CD4-positive, alpha-beta memory T cell (primary cell): ENCODE results near the gene OTUD5. TPM values are rescaled to one million over a fixed set of nuclear protein-coding genes. Genes with fewer than 3 reads are reported as not detected.

Experiments
- CTCF ChIA-PET: fragments of 350-600 bp; sonication (Branson Sonifier 250); formaldehyde crosslinking; loops from one replicate; lab custom pipeline; 2021; ENCODE audit warnings: inconsistent platforms; ENCODE audit not compliant: partially characterized antibody; lab: Charles Lee
- POLR2A ChIA-PET: fragments of 350-600 bp; sonication (Branson Sonifier 250); formaldehyde crosslinking; loops from one replicate; lab custom pipeline; 2021; ENCODE audit not compliant: partially characterized antibody; lab: Charles Lee
- DNase-seq, 5 donors: peaks; one replicate each; pipeline versions ENCODE4 v3.0.0 to v3.0.0-alpha.2; 2020 to 2022; ENCODE audit warnings: mixed read lengths in 1 of 5
- H3K27ac ChIP-seq: one replicate; pipeline ENCODE4 v1.7.0; 2013; ENCODE audit warnings: low read depth, low read length
- H3K27me3 ChIP-seq: 2 replicates; pipeline ENCODE4 v1.7.0; 2013; ENCODE audit warnings: mild to moderate bottlenecking, low read length, moderate library complexity; ENCODE audit not compliant: insufficient read depth
- H3K36me3 ChIP-seq: 2 replicates; pipeline ENCODE4 v1.7.0; 2013; ENCODE audit warnings: mild to moderate bottlenecking, low read length, moderate library complexity; ENCODE audit not compliant: insufficient read depth
- H3K4me1 ChIP-seq: 2 replicates; pipeline ENCODE4 v1.7.0; 2013; ENCODE audit warnings: mild to moderate bottlenecking, low read length, moderate library complexity; ENCODE audit not compliant: insufficient read depth
- H3K4me3 ChIP-seq, 2 donors: one replicate each; pipeline ENCODE4 v1.7.0; 2013; ENCODE audit warnings: low read length in 2 of 2, mild to moderate bottlenecking in 1 of 2
- H3K9me3 ChIP-seq, 2 donors: one replicate each; pipeline ENCODE4 v1.7.0; 2013; ENCODE audit warnings: low read length in 2 of 2, control low read depth in 1 of 2; ENCODE audit not compliant: control insufficient read depth in 1 of 2
- H3K27ac Mint-ChIP-seq, 7 donors: one replicate each; pipeline ENCODE4 v1.8.0; 2020 to 2021; ENCODE audit warnings: mixed read lengths in 7 of 7, mild to moderate bottlenecking in 6 of 7, inconsistent platforms in 3 of 7, moderate library complexity in 3 of 7
- H3K27me3 Mint-ChIP-seq, 2 donors: one replicate each; pipeline ENCODE4 v1.8.0; 2020 to 2021; ENCODE audit warnings: mixed read lengths in 2 of 2
- H3K36me3 Mint-ChIP-seq, 2 donors: one replicate each; pipeline ENCODE4 v1.8.0; 2020 to 2021; ENCODE audit warnings: mixed read lengths in 2 of 2, inconsistent platforms in 1 of 2, mild to moderate bottlenecking in 1 of 2
- H3K4me1 Mint-ChIP-seq, 4 donors: one replicate each; pipeline ENCODE4 v1.8.0; 2020 to 2021; ENCODE audit warnings: mixed read lengths in 4 of 4, mild to moderate bottlenecking in 1 of 4
- H3K4me3 Mint-ChIP-seq, 8 donors: one replicate each; pipeline ENCODE4 v1.8.0; 2020 to 2021; ENCODE audit warnings: mixed read lengths in 8 of 8, mild to moderate bottlenecking in 7 of 8, moderate library complexity in 6 of 8, inconsistent platforms in 3 of 8
- H3K9me3 Mint-ChIP-seq, 8 donors: one replicate each; pipeline ENCODE4 v1.8.0; 2020 to 2021; ENCODE audit warnings: mixed read lengths in 8 of 8, mild to moderate bottlenecking in 5 of 8, inconsistent platforms in 3 of 8, moderate library complexity in 1 of 8
- intact Hi-C: fragments of 100-400 bp; cut with micrococcal nuclease; formaldehyde crosslinking; loops from one replicate; pipeline ENCODE4 v1.15.1; 2023
- polyA plus RNA-seq, 2 donors: library from polyadenylated mRNA; unstranded; fragments of 300-500 nt; fragmentation: Illumina TruSeq; gene quantifications; one replicate each; pipeline ENCODE4 v1.2.3, GENCODE V29; 2021
- total RNA-seq, 2 experiments: library from RNA; stranded (reverse); gene quantifications; one replicate each; pipeline ENCODE4 v1.2.3, GENCODE V29; 2021

OTUD5 gene
- total and polyA plus RNA-seq, 4 experiments from 2014 or later: 16.5 to 94.5 (median 68.8) TPM

GRCh38 chrX:48974574-48974973, 17.2 kb upstream of the OTUD5 start:
- ChIA-PET POLR2A (interaction anchor here (3.3 kb wide), 1 partner anchor 16 kb away, joined by 19 read pairs; no protein-coding TSS in a partner anchor), CTCF (interaction anchor here (2.6 to 4.6 kb wide), 2 partner anchors 15 to 68 kb away, joined by 9 to 23 read pairs; partner anchors contain the start of gene TFE3)
- Mint-ChIP-seq H3K27me3 (no peaks in the 10 kb centered on the region), H3K4me1 (peaks cover 7 to 23% (median 11%) of the 10 kb centered on the region in 4 donors), H3K36me3 (peaks cover 16 to 25% of the 10 kb centered on the region in 2 donors), H3K27ac (peak overlapping the region in 2 of 7 donors; percentile 53 to 61), H3K4me3 (peak overlapping the region in 1 of 8 donors; percentile 79), H3K9me3 (no peaks in the 10 kb centered on the region)
- no peak overlapping the region for H3K27ac ChIP-seq
- no peaks in the 10 kb centered on the region for H3K36me3 ChIP-seq
- intact Hi-C loops: no loop called here
- no peaks in the 10 kb centered on the region for H3K9me3 ChIP-seq
- peaks cover 9% of the 10 kb centered on the region for H3K4me1 ChIP-seq
- H3K4me3 ChIP-seq: no peak overlapping the region
- H3K27me3 ChIP-seq: no peaks in the 10 kb centered on the region
- DNase-seq: no peak

GRCh38 chrX:48974033-48974432, 16.6 kb upstream of the OTUD5 start:
- intact Hi-C loops: no loop called here
- ChIA-PET CTCF (interaction anchor here (2.6 to 4.6 kb wide), 2 partner anchors 14 to 69 kb away, joined by 9 to 23 read pairs; partner anchors contain the start of gene TFE3), POLR2A (interaction anchor here (3.3 kb wide), 1 partner anchor 15 kb away, joined by 19 read pairs; no protein-coding TSS in a partner anchor)
- Mint-ChIP-seq H3K9me3 (no peaks in the 10 kb centered on the region), H3K36me3 (peaks cover 16 to 25% of the 10 kb centered on the region in 2 donors), H3K4me1 (peaks cover 7 to 23% (median 11%) of the 10 kb centered on the region in 4 donors), H3K27me3 (no peaks in the 10 kb centered on the region), H3K4me3 (no peak overlapping the region), H3K27ac (no peak overlapping the region)
- H3K9me3 ChIP-seq: no peaks in the 10 kb centered on the region
- H3K4me1 ChIP-seq: peaks cover 9% of the 10 kb centered on the region
- DNase-seq: no peak
- H3K36me3 ChIP-seq: no peaks in the 10 kb centered on the region
- no peaks in the 10 kb centered on the region for H3K27me3 ChIP-seq
- H3K27ac ChIP-seq: no peak overlapping the region
- no peak overlapping the region for H3K4me3 ChIP-seq

GRCh38 chrX:48972220-48973164, 15.1 kb upstream of the OTUD5 start:
- intact Hi-C loops: no loop called here
- no peaks in the 10 kb centered on the region for H3K36me3 ChIP-seq
- H3K4me3 ChIP-seq: no peak overlapping the region
- H3K9me3 ChIP-seq: no peaks in the 10 kb centered on the region
- Mint-ChIP-seq H3K27ac (peak overlapping the region in 6 of 7 donors; percentile 7 to 82 (median 42)), H3K36me3 (peaks cover 4 to 14% of the 10 kb centered on the region in 2 donors), H3K27me3 (no peaks in the 10 kb centered on the region), H3K4me1 (peaks cover 7 to 23% (median 11%) of the 10 kb centered on the region in 4 donors), H3K9me3 (no peaks in the 10 kb centered on the region), H3K4me3 (peak overlapping the region; percentile 25 to 71 (median 62))
- peaks cover 9% of the 10 kb centered on the region for H3K4me1 ChIP-seq
- no peaks in the 10 kb centered on the region for H3K27me3 ChIP-seq
- peak in 3 of 5 donors; percentile 12 to 27 (median 23) for DNase-seq
- ChIA-PET POLR2A (interaction anchor here (0.6 to 3.3 kb wide), 6 partner anchors 14 to 200 kb away, joined by 3 to 19 read pairs (median 10); partner anchors contain the start of genes GRIPAP1 and TFE3), CTCF (interaction anchor here (1.1 to 4.6 kb wide), 4 partner anchors 10 to 205 kb away, joined by 3 to 23 read pairs (median 8); partner anchors contain the start of gene TFE3)
- no peak overlapping the region for H3K27ac ChIP-seq

- peak within 1 kb of the TSS in 6 of 7 donors; percentile 7 to 82 (median 48) for H3K27ac Mint-ChIP-seq
- POLR2A ChIA-PET: interaction anchor here (1.2 to 3.3 kb wide), 5 partner anchors 13 to 201 kb away, joined by 3 to 19 read pairs (median 13); partner anchors contain the start of genes GRIPAP1 and TFE3
- DNase-seq: no peak
Measured at GRCh38 chrX:48971249-48972219, 14.1 kb upstream of the OTUD5 start, which contains the start of gene KCND1. Gene KCND1, minus strand, starts transcription at chrX:48971844. Its CDS starts 1,573 bp downstream, at chrX:48970271.

GRCh38 chrX:48969471-48969870, 12.1 kb upstream of the OTUD5 start:
- no peaks in the 10 kb centered on the region for H3K27me3 Mint-ChIP-seq
- Histone ChIP-seq H3K27ac (no peak overlapping the region), H3K36me3 (no peaks in the 10 kb centered on the region), H3K9me3 (no peaks in the 10 kb centered on the region), H3K4me3 (no peak overlapping the region), H3K27me3 (no peaks in the 10 kb centered on the region), H3K4me1 (peaks cover 9% of the 10 kb centered on the region)
- no peak overlapping the region for H3K4me3 Mint-ChIP-seq
- peak overlapping the region in 1 of 7 donors; percentile 29 for H3K27ac Mint-ChIP-seq
- ChIA-PET CTCF (no interaction called here), POLR2A (no interaction called here)
- intact Hi-C loops: no loop called here
- peaks cover under 1 to 5% of the 10 kb centered on the region in 2 donors for H3K36me3 Mint-ChIP-seq
- H3K9me3 Mint-ChIP-seq: no peaks in the 10 kb centered on the region
- DNase-seq: no peak
- H3K4me1 Mint-ChIP-seq: peaks cover 6 to 23% (median 11%) of the 10 kb centered on the region in 4 donors

More at GRCh38 chrX:48971249-48972219, 14.1 kb upstream of the OTUD5 start, which contains the start of gene KCND1:
- H3K27ac ChIP-seq: no peak within 1 kb of the TSS
- Mint-ChIP-seq H3K4me3 (peak within 1 kb of the TSS; percentile 25 to 71 (median 62)), H3K36me3 (peaks cover 4 to 12% of the 10 kb centered on the region in 2 donors), H3K27me3 (no peaks in the 10 kb centered on the region), H3K4me1 (peaks cover 7 to 23% (median 11%) of the 10 kb centered on the region in 4 donors), H3K9me3 (no peaks in the 10 kb centered on the region)
- no peaks in the 10 kb centered on the region for H3K36me3 ChIP-seq
- intact Hi-C loops: no loop called here
- H3K27me3 ChIP-seq: no peaks in the 10 kb centered on the region
- H3K9me3 ChIP-seq: no peaks in the 10 kb centered on the region
- peaks cover 9% of the 10 kb centered on the region for H3K4me1 ChIP-seq
- H3K4me3 ChIP-seq: no peak within 1 kb of the TSS
- CTCF ChIA-PET: interaction anchor here (1.3 to 4.6 kb wide), 3 partner anchors 10 to 71 kb away, joined by 6 to 23 read pairs (median 9); partner anchors contain the start of gene TFE3

GRCh38 chrX:48968377-48968776, 11.0 kb upstream of the OTUD5 start:
- POLR2A ChIA-PET: no interaction called here
- intact Hi-C loops: no loop called here
- no peak overlapping the region for H3K27ac ChIP-seq
- no peaks in the 10 kb centered on the region for H3K27me3 Mint-ChIP-seq
- no peak for DNase-seq
- CTCF ChIA-PET: no interaction called here
- H3K36me3 Mint-ChIP-seq: no peaks in the 10 kb centered on the region
- H3K36me3 ChIP-seq: no peaks in the 10 kb centered on the region
- H3K27me3 ChIP-seq: no peaks in the 10 kb centered on the region
- no peak overlapping the region for H3K27ac Mint-ChIP-seq
- no peak overlapping the region for H3K4me3 Mint-ChIP-seq
- peaks cover 6 to 23% (median 11%) of the 10 kb centered on the region in 4 donors for H3K4me1 Mint-ChIP-seq
- H3K9me3 ChIP-seq: no peaks in the 10 kb centered on the region
- H3K4me3 ChIP-seq: no peak overlapping the region
- no peaks in the 10 kb centered on the region for H3K9me3 Mint-ChIP-seq
- H3K4me1 ChIP-seq: peaks cover 9% of the 10 kb centered on the region
